HL-60/S4 treated with phorbol 12-myristate 13-acetate at 8.2 ng/mL for 4 days and 3 days (cell line): ENCODE data around the gene DHX40.
"Not testable (repeated sequence)": the region's sequence is repeated elsewhere in the genome, so short reads cannot be mapped to it uniquely, and the experiment has no call there.

ENCODE experiments used
- in situ Hi-C: fragments of 300-500 bp; cut with MboI; formaldehyde crosslinking; loops from 2 replicates; pipeline ENCODE4 v1.15.0; 2022; ENCODE audit warnings: low sequenced_read_pairs

DHX40 gene

GRCh38 chr17:59627274-59627673 is 61.9 kb downstream of the DHX40 start:
- in situ Hi-C loops = no loop called here

- in situ Hi-C loops = no loop called here
These were observed 62.4 kb downstream of the DHX40 start for GRCh38 chr17:59627770-59628171.

- in situ Hi-C loops = no loop called here
These were observed 63.8 kb downstream of the DHX40 start for GRCh38 chr17:59629174-59629573.

- in situ Hi-C loops = no loop called here
These were observed 65.9 kb downstream of the DHX40 start for GRCh38 chr17:59631276-59631675.

- in situ Hi-C loops = no loop called here
These were observed 67.0 kb downstream of the DHX40 start for GRCh38 chr17:59632398-59632797.

- in situ Hi-C loops = no loop called here
These were observed 68.4 kb downstream of the DHX40 start for GRCh38 chr17:59633658-59634359.

- in situ Hi-C loops = no loop called here
These were observed 69.5 kb downstream of the DHX40 start for GRCh38 chr17:59634632-59635541.

GRCh38 chr17:59637611-59638310 is 72.4 kb downstream of the DHX40 start:
- in situ Hi-C loops = no loop called here

- in situ Hi-C loops = no loop called here
These were observed 73.1 kb downstream of the DHX40 start for GRCh38 chr17:59638553-59638952.

GRCh38 chr17:59641799-59642484 is 76.5 kb downstream of the DHX40 start:
- in situ Hi-C loops = no loop called here

- in situ Hi-C loops = no loop called here
These were observed 77.2 kb downstream of the DHX40 start for GRCh38 chr17:59642565-59642964.

- in situ Hi-C loops = no loop called here
These were observed 78.0 kb downstream of the DHX40 start for GRCh38 chr17:59643159-59644140.

GRCh38 chr17:59647288-59647687 is 81.9 kb downstream of the DHX40 start:
- in situ Hi-C loops = no loop called here

- in situ Hi-C loops = no loop called here
These were observed 84.5 kb downstream of the DHX40 start for GRCh38 chr17:59649886-59650285.

- in situ Hi-C loops = no loop called here
These were observed 85.2 kb downstream of the DHX40 start for GRCh38 chr17:59650642-59651041.

GRCh38 chr17:59651346-59651745 is 85.9 kb downstream of the DHX40 start:
- in situ Hi-C loops = no loop called here

GRCh38 chr17:59652119-59652518 is 86.7 kb downstream of the DHX40 start:
- in situ Hi-C loops = no loop called here

- in situ Hi-C loops = not testable (repeated sequence)
These were observed 91.2 kb downstream of the DHX40 start for GRCh38 chr17:59656624-59657023.
